HCT116 (cell line): ENCODE results near the gene GMDS. TPM values are rescaled to one million over a fixed set of nuclear protein-coding genes. Genes with fewer than 3 reads are reported as not detected.

Experiments used
- ATAC-seq: fragments of 200-7000 bp; cut with Tn5 transposase; 2 replicates; pipeline ENCODE4 v1.9.1; 2020; ENCODE audit warnings: mild to moderate bottlenecking, moderate library complexity
- BruUV-seq: library from RNA; stranded (reverse); fragments of 400-500 nt; replicated peaks from 2 replicates; lab custom pipeline; 2021; lab: Mats Ljungman, UMichigan
- CTCF ChIA-PET: fragments of 300-600 bp; sonication (Branson Sonifier 250); formaldehyde crosslinking; loops from one replicate; lab custom pipeline; 2021; ENCODE audit warnings: antibody characterized with exemption; lab: Charles Lee
- POLR2A ChIA-PET: fragments of 300-600, 350-600 bp; sonication (Branson Sonifier 250); formaldehyde crosslinking; loops from one replicate; lab custom pipeline; 2021; ENCODE audit warnings: antibody characterized with exemption; lab: Charles Lee
- RAD21 ChIA-PET, 2 experiments: fragments of 300-600 bp; sonication (Branson Sonifier 250); formaldehyde crosslinking; loops; one replicate each; lab custom pipeline; 2023; ENCODE audit warnings: low total read pairs in 2 of 2; ENCODE audit not compliant: uncharacterized antibody in 2 of 2, unreplicated experiment in 2 of 2, low non-redundant PET in 1 of 2; lab: Charles Lee
- DNase-seq: peaks from one replicate; pipeline ENCODE4 v3.0.0-alpha.2; 2010; ENCODE audit warnings: low read depth, low spot score
- H2AFZ ChIP-seq: fragments of 200-600 bp; shearing (Covaris generic), sonication (generic); 2 replicates; pipeline ENCODE4 v1.6.1; 2017; ENCODE audit warnings: low read depth, mixed run types, mixed read lengths, antibody characterized with exemption, low read length; ENCODE audit not compliant: poor library complexity, severe bottlenecking
- H3K27ac ChIP-seq: 2 replicates; pipeline ENCODE4 v1.5.1; 2012; ENCODE audit warnings: low read depth, low read length
- H3K27me3 ChIP-seq: fragments of 200-600 bp; sonication (generic); 2 replicates; pipeline ENCODE4 v1.6.1; 2016; ENCODE audit warnings: mixed run types, low read length, mixed read lengths; ENCODE audit not compliant: insufficient read depth
- H3K36me3 ChIP-seq, 2 experiments: fragments of 200-500 bp in 1 of 2; fragments of 200-600 bp in 1 of 2; sonication (Bioruptor generic) in 1 of 2; sonication (generic) in 1 of 2; 2 replicates each; pipeline versions ENCODE4 v1.5.1 to v1.6.1; 2014 to 2016; ENCODE audit warnings: low read length in 2 of 2, inconsistent platforms in 1 of 2, mixed read lengths in 1 of 2, mixed run types in 1 of 2; ENCODE audit not compliant: insufficient read depth in 2 of 2, control insufficient read depth in 1 of 2
- H3K4me1 ChIP-seq, 2 experiments: fragments of 200-600 bp in 1 of 2; sonication (generic) in 1 of 2; 2 replicates each; pipeline versions ENCODE4 v1.5.1 to v1.6.1; 2012 to 2017; ENCODE audit warnings: low read length in 2 of 2, inconsistent platforms in 1 of 2, mild to moderate bottlenecking in 1 of 2, mixed read lengths in 1 of 2, mixed run types in 1 of 2, moderate library complexity in 1 of 2; ENCODE audit not compliant: insufficient read depth in 2 of 2, control insufficient read depth in 1 of 2
- H3K4me2 ChIP-seq: fragments of 200-600 bp; sonication (generic); 2 replicates; pipeline ENCODE4 v1.6.1; 2017; ENCODE audit warnings: mixed run types, low read length, mixed read lengths
- H3K4me3 ChIP-seq, 2 experiments: fragments of 200-600 bp in 1 of 2; sonication (generic) in 1 of 2; replicated peaks in 1 of 2; 2 replicates each; pipeline ENCODE4 v1.5.1; 2011 to 2016; ENCODE audit warnings: low read length in 2 of 2, control low read depth in 1 of 2, low read depth in 1 of 2, mild to moderate bottlenecking in 1 of 2, mixed read lengths in 1 of 2, mixed run types in 1 of 2
- H3K79me2 ChIP-seq: fragments of 200-600 bp; sonication (generic); 2 replicates; pipeline ENCODE4 v1.6.1; 2017; ENCODE audit warnings: mild to moderate bottlenecking, mixed run types, low read length, moderate library complexity, mixed read lengths; ENCODE audit not compliant: insufficient read depth
- H3K9ac ChIP-seq: fragments of 200-600 bp; sonication (generic); 2 replicates; pipeline ENCODE4 v1.6.1; 2016; ENCODE audit warnings: low read length, mixed read lengths
- H3K9me2 ChIP-seq: fragments of 200-600 bp; sonication (generic), shearing (Covaris generic); 2 replicates; pipeline ENCODE4 v1.6.1; 2017; ENCODE audit warnings: mixed run types, mild to moderate bottlenecking, moderate library complexity; ENCODE audit not compliant: insufficient read depth
- H3K9me3 ChIP-seq, 2 experiments: fragments of 200-500 bp in 1 of 2; fragments of 200-600 bp in 1 of 2; sonication (Bioruptor generic) in 1 of 2; sonication (generic) in 1 of 2; 2 replicates each; pipeline ENCODE4 v1.6.1; 2014 to 2017; ENCODE audit warnings: low read length in 2 of 2, mixed read lengths in 2 of 2, inconsistent platforms in 1 of 2, low read depth in 1 of 2, mild to moderate bottlenecking in 1 of 2, mixed run types in 1 of 2, moderate library complexity in 1 of 2; ENCODE audit not compliant: control insufficient read depth in 1 of 2, insufficient read depth in 1 of 2
- H4K20me1 ChIP-seq: fragments of 200-600 bp; sonication (generic), shearing (Covaris generic); 2 replicates; pipeline ENCODE4 v1.6.1; 2017; ENCODE audit warnings: mixed run types, mild to moderate bottlenecking, moderate library complexity; ENCODE audit not compliant: insufficient read depth
- EZH2 ChIP-seq: fragments of 200-600 bp; sonication (generic); IDR thresholded peaks from 2 replicates; pipeline ENCODE4 v1.6.1; 2017; ENCODE audit warnings: antibody characterized with exemption, mixed run types
- EZH2phosphoT487 ChIP-seq: fragments of 200-600 bp; IDR thresholded peaks from 2 replicates; pipeline ENCODE4 v1.6.1; 2018; ENCODE audit warnings: antibody characterized with exemption, borderline replicate concordance
- JUND ChIP-seq: IDR thresholded peaks from 2 replicates; pipeline ENCODE4 v1.6.1; 2012
- SIN3A ChIP-seq: IDR thresholded peaks from 2 replicates; pipeline ENCODE4 v1.6.1; 2012; ENCODE audit warnings: low read depth
- SP1 ChIP-seq: IDR thresholded peaks from 2 replicates; pipeline ENCODE4 v1.6.1; 2012; ENCODE audit warnings: low read depth
- SRF ChIP-seq: IDR thresholded peaks from 2 replicates; pipeline ENCODE4 v1.6.1; 2012; ENCODE audit warnings: low read depth
- TCF7L2 ChIP-seq: IDR thresholded peaks from 2 replicates; pipeline ENCODE4 v1.7.0; 2011; ENCODE audit warnings: borderline replicate concordance, inconsistent platforms; ENCODE audit not compliant: insufficient read depth, insufficient read length; ENCODE audit errors: extremely low read depth
- ZFX ChIP-seq: fragments of 450-650 bp; IDR thresholded peaks from 2 replicates; pipeline ENCODE4 v1.6.1; 2017
- intact Hi-C: fragments of 100-400 bp; cut with micrococcal nuclease; formaldehyde crosslinking; loops from 2 replicates; pipeline ENCODE4 v1.10.0; 2022
- total RNA-seq: library from RNA; stranded (reverse); gene quantifications from one replicate; pipeline ENCODE4 v1.2.1, GENCODE V29; 2021; ENCODE audit not compliant: unreplicated experiment
- TF ChIP-seq, protein P1 (sequence below): IDR thresholded peaks from 2 replicates; pipeline ENCODE4 v1.6.1; 2011; ENCODE audit warnings: mild to moderate bottlenecking, low read length, moderate library complexity; ENCODE audit not compliant: insufficient replicate concordance; ENCODE audit errors: extremely low read depth
- TF ChIP-seq, protein P2 (sequence below): IDR thresholded peaks from 2 replicates; pipeline ENCODE4 v1.6.1; 2012

Gene GMDS
- total RNA-seq, 1 experiment from 2014 or later: 34.4 TPM

DNA sequence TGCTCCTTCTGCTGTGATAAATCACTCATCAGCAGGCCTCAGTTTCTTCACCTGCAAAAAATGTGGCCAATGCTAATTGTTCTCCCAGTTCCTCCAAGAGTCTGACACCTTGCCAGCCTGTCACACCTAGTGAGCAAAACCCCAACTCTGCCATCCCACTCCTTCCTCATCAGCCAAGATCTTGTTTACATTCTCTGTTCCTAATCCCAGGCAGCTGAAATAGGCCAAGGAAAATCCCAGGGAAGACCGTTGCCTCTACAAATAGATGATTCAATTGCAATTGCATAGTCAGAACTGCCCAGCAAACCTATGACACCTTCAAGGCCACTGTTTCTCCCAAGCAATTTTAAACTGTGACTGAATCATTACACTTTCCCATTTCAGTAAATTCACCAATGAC lies 78.7 kb downstream of the GMDS start:
- Histone ChIP-seq H3K9me3 (no peaks in the 10 kb centered on the region), H2AFZ (no peak overlapping the region), H3K9ac (no peak overlapping the region), H4K20me1 (no peaks in the 10 kb centered on the region), H3K4me2 (no peak overlapping the region), H3K9me2 (no peaks in the 10 kb centered on the region), H3K27me3 (no peaks in the 10 kb centered on the region), H3K79me2 (no peaks in the 10 kb centered on the region), H3K4me3 (no peak overlapping the region)
- DNase-seq: no peak
- ChIA-PET CTCF (no interaction called here), RAD21 (no interaction called here), POLR2A (no interaction called here)
- intact Hi-C loops: no loop called here
- no TSS peak for BruUV-seq
- ATAC-seq: no peak
- TF ChIP-seq EZH2phosphoT487 (no peak), TCF7L2 (no peak), JUND (no peak), EZH2 (no peak), SRF (no peak), SIN3A (no peak), SP1 (no peak)
- TF ChIP-seq, protein P1, sequence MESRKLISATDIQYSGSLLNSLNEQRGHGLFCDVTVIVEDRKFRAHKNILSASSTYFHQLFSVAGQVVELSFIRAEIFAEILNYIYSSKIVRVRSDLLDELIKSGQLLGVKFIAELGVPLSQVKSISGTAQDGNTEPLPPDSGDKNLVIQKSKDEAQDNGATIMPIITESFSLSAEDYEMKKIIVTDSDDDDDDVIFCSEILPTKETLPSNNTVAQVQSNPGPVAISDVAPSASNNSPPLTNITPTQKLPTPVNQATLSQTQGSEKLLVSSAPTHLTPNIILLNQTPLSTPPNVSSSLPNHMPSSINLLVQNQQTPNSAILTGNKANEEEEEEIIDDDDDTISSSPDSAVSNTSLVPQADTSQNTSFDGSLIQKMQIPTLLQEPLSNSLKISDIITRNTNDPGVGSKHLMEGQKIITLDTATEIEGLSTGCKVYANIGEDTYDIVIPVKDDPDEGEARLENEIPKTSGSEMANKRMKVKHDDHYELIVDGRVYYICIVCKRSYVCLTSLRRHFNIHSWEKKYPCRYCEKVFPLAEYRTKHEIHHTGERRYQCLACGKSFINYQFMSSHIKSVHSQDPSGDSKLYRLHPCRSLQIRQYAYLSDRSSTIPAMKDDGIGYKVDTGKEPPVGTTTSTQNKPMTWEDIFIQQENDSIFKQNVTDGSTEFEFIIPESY: no peak
- TF ChIP-seq, protein P2, sequence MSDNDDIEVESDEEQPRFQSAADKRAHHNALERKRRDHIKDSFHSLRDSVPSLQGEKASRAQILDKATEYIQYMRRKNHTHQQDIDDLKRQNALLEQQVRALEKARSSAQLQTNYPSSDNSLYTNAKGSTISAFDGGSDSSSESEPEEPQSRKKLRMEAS: no peak
- TF ChIP-seq, all 23 proteins: peak for 0
- Histone ChIP-seq H3K27ac (no peak overlapping the region), H3K4me1 (peaks cover 20 to 22% of the 10 kb centered on the region in 2 experiments), H3K36me3 (no peaks in the 10 kb centered on the region)

DNA sequence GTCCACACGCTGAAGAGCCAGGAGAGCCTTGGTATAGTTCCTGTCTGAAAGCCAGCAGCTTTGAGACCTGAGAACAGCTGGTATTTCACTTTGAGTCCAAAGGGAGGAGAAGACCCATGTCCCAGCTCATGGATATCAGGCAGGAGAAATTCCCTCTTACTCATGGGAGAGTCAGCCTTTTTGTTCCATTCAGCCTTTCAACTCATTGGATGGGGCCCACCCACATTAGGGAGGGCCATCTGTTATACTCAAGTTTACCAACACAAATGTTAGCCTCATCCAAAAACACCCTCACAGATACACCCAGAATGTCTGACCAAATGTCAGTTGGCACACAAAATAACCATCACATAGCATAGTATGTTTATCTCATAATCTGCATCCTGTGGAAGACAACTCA lies 80.1 kb downstream of the GMDS start:
- DNase-seq (no peak), ATAC-seq (no peak)
- H3K27ac ChIP-seq: no peak overlapping the region
- no peaks in the 10 kb centered on the region for H3K9me3 ChIP-seq
- H3K4me2 ChIP-seq: no peak overlapping the region
- H3K4me3 ChIP-seq: no peak overlapping the region
- intact Hi-C loops: no loop called here
- RAD21 ChIA-PET: no interaction called here
- H3K9me2 ChIP-seq: no peaks in the 10 kb centered on the region
- POLR2A ChIA-PET: no interaction called here
- H4K20me1 ChIP-seq: no peaks in the 10 kb centered on the region
- no peak overlapping the region for H3K9ac ChIP-seq
- peaks cover 25 to 30% of the 10 kb centered on the region in 2 experiments for H3K4me1 ChIP-seq
- H3K36me3 ChIP-seq: no peaks in the 10 kb centered on the region
- CTCF ChIA-PET: no interaction called here
- BruUV-seq: no TSS peak
- no peak for TF ChIP-seq ZFX
- no peaks in the 10 kb centered on the region for H3K27me3 ChIP-seq
- no peak overlapping the region for H2AFZ ChIP-seq
- no peaks in the 10 kb centered on the region for H3K79me2 ChIP-seq
